Measurements from ENCODE around the gene TNFSF10.

The TNFSF10 gene

DNA sequence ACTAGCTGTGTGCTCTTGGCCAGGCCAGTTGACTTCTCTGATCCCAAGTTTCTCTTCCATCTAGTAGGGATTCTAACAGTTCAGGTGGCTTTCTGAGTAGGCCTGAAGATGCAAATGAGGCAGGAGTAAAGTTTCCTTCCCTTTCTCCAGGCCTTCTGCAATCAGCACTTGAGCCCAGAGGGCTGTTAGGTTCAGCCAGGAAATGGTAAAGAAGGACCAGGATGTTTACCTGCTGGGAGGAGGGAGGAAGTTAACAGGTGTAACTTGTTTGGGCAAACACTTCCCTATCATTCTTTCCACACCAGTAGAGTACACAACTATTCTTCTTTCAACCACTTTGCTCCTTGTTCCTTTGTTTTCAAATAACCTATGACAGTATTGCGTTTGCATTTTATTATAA, 13.3 kb upstream of the TNFSF10 start:
- TF ChIP-seq SIN3A (IDR thresholded peaks at IDR 0.05; ENCODE audit: borderline replicate concordance, insufficient read depth, low read length) (no peak), TAF1 (IDR thresholded peaks at IDR 0.05; ENCODE audit: borderline replicate concordance, insufficient read depth, low read length) (no peak), FOXP2 (optimal IDR thresholded peaks at IDR 0.05; ENCODE audit: borderline replicate concordance, extremely low read depth, extremely low read length, insufficient read depth) (no peak), POLR2AphosphoS5 (IDR thresholded peaks at IDR 0.05; ENCODE audit: low read depth, low read length) (no peak)
- TF ChIP-seq, protein P1, sequence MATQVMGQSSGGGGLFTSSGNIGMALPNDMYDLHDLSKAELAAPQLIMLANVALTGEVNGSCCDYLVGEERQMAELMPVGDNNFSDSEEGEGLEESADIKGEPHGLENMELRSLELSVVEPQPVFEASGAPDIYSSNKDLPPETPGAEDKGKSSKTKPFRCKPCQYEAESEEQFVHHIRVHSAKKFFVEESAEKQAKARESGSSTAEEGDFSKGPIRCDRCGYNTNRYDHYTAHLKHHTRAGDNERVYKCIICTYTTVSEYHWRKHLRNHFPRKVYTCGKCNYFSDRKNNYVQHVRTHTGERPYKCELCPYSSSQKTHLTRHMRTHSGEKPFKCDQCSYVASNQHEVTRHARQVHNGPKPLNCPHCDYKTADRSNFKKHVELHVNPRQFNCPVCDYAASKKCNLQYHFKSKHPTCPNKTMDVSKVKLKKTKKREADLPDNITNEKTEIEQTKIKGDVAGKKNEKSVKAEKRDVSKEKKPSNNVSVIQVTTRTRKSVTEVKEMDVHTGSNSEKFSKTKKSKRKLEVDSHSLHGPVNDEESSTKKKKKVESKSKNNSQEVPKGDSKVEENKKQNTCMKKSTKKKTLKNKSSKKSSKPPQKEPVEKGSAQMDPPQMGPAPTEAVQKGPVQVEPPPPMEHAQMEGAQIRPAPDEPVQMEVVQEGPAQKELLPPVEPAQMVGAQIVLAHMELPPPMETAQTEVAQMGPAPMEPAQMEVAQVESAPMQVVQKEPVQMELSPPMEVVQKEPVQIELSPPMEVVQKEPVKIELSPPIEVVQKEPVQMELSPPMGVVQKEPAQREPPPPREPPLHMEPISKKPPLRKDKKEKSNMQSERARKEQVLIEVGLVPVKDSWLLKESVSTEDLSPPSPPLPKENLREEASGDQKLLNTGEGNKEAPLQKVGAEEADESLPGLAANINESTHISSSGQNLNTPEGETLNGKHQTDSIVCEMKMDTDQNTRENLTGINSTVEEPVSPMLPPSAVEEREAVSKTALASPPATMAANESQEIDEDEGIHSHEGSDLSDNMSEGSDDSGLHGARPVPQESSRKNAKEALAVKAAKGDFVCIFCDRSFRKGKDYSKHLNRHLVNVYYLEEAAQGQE (IDR thresholded peaks at IDR 0.05; ENCODE audit: insufficient read depth in 1 of 2, low read depth in 2 of 2, low read length in 2 of 2), result no peak

DNA sequence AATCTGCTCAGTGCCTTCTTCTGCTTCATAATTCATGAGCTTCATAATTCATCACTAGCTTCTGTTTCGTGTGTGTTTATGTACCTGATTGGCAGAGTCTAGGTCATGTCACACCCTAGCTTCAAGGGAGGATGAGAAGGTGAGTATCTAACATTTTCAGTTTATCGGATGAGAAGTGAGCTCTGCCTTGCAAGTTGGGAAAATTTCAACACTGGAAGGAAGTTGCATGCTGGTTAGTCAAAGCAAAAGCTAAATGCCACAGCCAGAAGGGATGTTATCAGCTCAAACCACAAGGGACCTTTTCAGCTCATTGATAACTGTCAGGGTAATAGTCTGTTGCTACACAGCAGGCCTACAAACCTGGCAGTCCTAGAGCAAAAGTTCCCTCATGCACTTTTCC, 7.3 kb upstream of the TNFSF10 start:
- TF ChIP-seq TAF1 (IDR thresholded peaks at IDR 0.05; ENCODE audit: borderline replicate concordance, insufficient read depth, low read length) (no peak), FOXP2 (optimal IDR thresholded peaks at IDR 0.05; ENCODE audit: borderline replicate concordance, extremely low read depth, extremely low read length, insufficient read depth) (no peak)
- TF ChIP-seq, protein P1 (IDR thresholded peaks at IDR 0.05; ENCODE audit: insufficient read depth in 1 of 2, low read depth in 2 of 2, low read length in 2 of 2), result no peak

DNA sequence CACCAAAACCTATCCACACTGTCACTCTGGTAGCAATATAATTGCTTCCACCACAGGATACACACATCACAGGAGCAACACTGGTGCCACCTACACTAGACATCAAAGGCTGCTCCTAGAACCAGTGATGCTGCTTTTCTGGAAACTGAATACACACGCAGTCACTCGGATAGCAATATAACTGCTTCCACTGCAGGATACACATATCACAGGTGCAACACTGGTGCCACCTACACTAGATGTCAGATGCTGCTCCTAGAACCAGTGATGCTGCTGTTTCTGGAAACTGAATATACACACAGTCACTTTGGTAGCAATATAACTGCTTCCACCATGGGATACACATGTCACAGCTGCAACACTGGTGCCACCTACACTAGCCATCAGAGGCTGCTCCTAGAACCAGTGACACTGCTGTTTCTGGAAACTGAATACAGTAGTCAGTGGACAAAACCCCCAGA, 6.9 kb upstream of the TNFSF10 start:
- TF ChIP-seq SIN3A (IDR thresholded peaks at IDR 0.05; ENCODE audit: borderline replicate concordance, insufficient read depth, low read length), result no peak
- TF ChIP-seq, protein P1 (IDR thresholded peaks at IDR 0.05; ENCODE audit: insufficient read depth in 1 of 2, low read depth in 2 of 2, low read length in 2 of 2), result no peak
- TF ChIP-seq TAF1 (IDR thresholded peaks at IDR 0.05; ENCODE audit: borderline replicate concordance, insufficient read depth, low read length), result no peak
- no peak for TF ChIP-seq POLR2AphosphoS5 (IDR thresholded peaks at IDR 0.05; ENCODE audit: low read depth, low read length)
- no peak for TF ChIP-seq FOXP2 (optimal IDR thresholded peaks at IDR 0.05; ENCODE audit: borderline replicate concordance, extremely low read depth, extremely low read length, insufficient read depth)

DNA sequence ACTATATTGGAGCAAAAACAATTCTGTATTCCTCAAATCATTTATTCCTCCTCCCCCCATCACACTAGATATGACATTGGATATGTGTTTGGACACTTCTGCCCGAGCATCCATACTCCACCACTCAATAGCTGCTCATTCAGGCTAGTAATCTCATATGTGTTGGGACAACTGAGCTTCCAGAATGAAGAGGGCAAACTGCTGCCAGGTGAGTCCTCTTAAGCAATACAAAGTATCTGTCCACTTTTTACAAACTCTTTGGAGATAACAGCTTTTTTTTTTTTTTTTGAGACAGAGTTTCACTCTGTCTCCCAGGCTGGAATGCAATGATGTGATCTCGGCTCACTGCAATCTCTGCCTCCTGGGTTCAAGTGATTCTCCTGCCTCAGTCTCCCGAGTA, 5.4 kb upstream of the TNFSF10 start:
- TF ChIP-seq, protein P1 (IDR thresholded peaks at IDR 0.05; ENCODE audit: insufficient read depth in 1 of 2, low read depth in 2 of 2, low read length in 2 of 2), result no peak
- TF ChIP-seq POLR2AphosphoS5 (IDR thresholded peaks at IDR 0.05; ENCODE audit: low read depth, low read length) (no peak), TAF1 (IDR thresholded peaks at IDR 0.05; ENCODE audit: borderline replicate concordance, insufficient read depth, low read length) (no peak), SIN3A (IDR thresholded peaks at IDR 0.05; ENCODE audit: borderline replicate concordance, insufficient read depth, low read length) (no peak), FOXP2 (optimal IDR thresholded peaks at IDR 0.05; ENCODE audit: borderline replicate concordance, extremely low read depth, extremely low read length, insufficient read depth) (no peak)

DNA sequence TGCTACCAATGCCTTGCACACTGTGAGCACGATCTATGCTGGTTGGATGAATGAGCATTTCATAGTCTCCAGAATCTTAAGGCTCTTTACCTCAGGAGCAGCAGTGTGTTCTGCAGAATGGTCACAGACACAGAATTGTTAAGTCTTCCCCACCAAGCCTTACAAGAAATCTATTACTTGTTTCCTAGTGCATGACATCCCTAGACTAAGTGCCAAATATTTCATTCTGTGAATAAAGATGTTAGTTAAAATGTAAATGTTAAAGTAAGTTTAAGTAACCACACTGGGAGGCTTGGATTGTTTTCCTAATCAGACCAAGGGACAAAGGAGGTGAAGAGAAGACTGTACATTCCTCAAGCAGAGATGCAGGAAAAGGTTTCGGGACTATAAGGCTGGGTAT, 4.1 kb upstream of the TNFSF10 start:
- TF ChIP-seq SIN3A (IDR thresholded peaks at IDR 0.05; ENCODE audit: borderline replicate concordance, insufficient read depth, low read length) (no peak), POLR2AphosphoS5 (IDR thresholded peaks at IDR 0.05; ENCODE audit: low read depth, low read length) (no peak), TAF1 (IDR thresholded peaks at IDR 0.05; ENCODE audit: borderline replicate concordance, insufficient read depth, low read length) (no peak), FOXP2 (optimal IDR thresholded peaks at IDR 0.05; ENCODE audit: borderline replicate concordance, extremely low read depth, extremely low read length, insufficient read depth) (no peak)
- TF ChIP-seq, protein P1 (IDR thresholded peaks at IDR 0.05; ENCODE audit: insufficient read depth in 1 of 2, low read depth in 2 of 2, low read length in 2 of 2), result no peak
